Sigmoid colon (tissue), 7 donors: ENCODE results near the gene GNG13. TPM values are rescaled to one million over a fixed set of nuclear protein-coding genes. Genes with fewer than 3 reads are reported as not detected.

ENCODE experiments used
- DNase-seq: peaks from one replicate; pipeline ENCODE4 v3.0.0-alpha.2; 2019
- H3K27ac ChIP-seq, 4 donors: fragments of 200-600 bp; sonication (generic); one replicate each; pipeline ENCODE4 v1.5.1; 2016 to 2019; ENCODE audit warnings: mild to moderate bottlenecking in 1 of 4
- H3K27me3 ChIP-seq, 3 donors: fragments of 200-600 bp; sonication (generic); one replicate each; pipeline ENCODE4 v1.5.1; 2019; ENCODE audit warnings: mild to moderate bottlenecking in 1 of 3
- H3K36me3 ChIP-seq, 4 donors: fragments of 200-600 bp; sonication (generic); one replicate each; pipeline ENCODE4 v1.5.1; 2016 to 2019
- H3K4me1 ChIP-seq, 4 donors: fragments of 200-600 bp; sonication (generic); one replicate each; pipeline ENCODE4 v1.5.1; 2017 to 2019
- H3K4me3 ChIP-seq, 4 donors: fragments of 200-600 bp; sonication (generic); one replicate each; pipeline ENCODE4 v1.5.1; 2017 to 2019; ENCODE audit warnings: mild to moderate bottlenecking in 2 of 4, moderate library complexity in 1 of 4
- H3K9me3 ChIP-seq, 4 donors: fragments of 200-600 bp in 3 of 4; sonication (generic) in 3 of 4; one replicate each; pipeline versions ENCODE4 v1.5.1 to v1.6.1; 2013 to 2019
- CTCF ChIP-seq, 4 experiments: fragments of 450-650 bp in 3 of 4; fragments of 200-600 bp in 1 of 4; IDR thresholded peaks; one replicate each; pipeline ENCODE4 v1.5.1; 2016 to 2019; ENCODE audit warnings: antibody characterized with exemption in 4 of 4, mild to moderate bottlenecking in 3 of 4, moderate library complexity in 2 of 4
- EP300 ChIP-seq, 4 donors: sonication (generic); formaldehyde crosslinking; IDR thresholded peaks; one replicate each; pipeline ENCODE4 v1.6.1; 2017; ENCODE audit warnings: antibody characterized with exemption in 4 of 4
- POLR2A ChIP-seq, 2 donors: fragments of 450-650 bp; IDR thresholded peaks; one replicate each; pipeline ENCODE4 v1.6.1; 2016; ENCODE audit warnings: antibody characterized with exemption in 2 of 2, mild to moderate bottlenecking in 2 of 2, moderate library complexity in 2 of 2
- POLR2AphosphoS5 ChIP-seq, 4 donors: sonication (generic); formaldehyde crosslinking; IDR thresholded peaks; one replicate each; pipeline ENCODE4 v1.6.1; 2017; ENCODE audit warnings: antibody characterized with exemption in 4 of 4
- WGBS, 2 donors: extraction: QIAGEN DNeasy Blood & Tissue Kit; methylation state at CpG; one replicate each; pipeline ENCODE4 v1.1.7; 2013; 5-methylcytosine and 5-hydroxymethylcytosine counted together
- intact Hi-C: fragments of 100-400 bp; cut with DNase I; formaldehyde crosslinking; loops from one replicate; pipeline ENCODE4 v1.15.1; 2023
- polyA plus RNA-seq, 3 donors: library from polyadenylated mRNA; stranded (reverse); fragments of 200-250 nt; gene quantifications; one replicate each; pipeline ENCODE4 v1.2.3, GENCODE V29; 2013
- total RNA-seq, 4 donors: library from RNA; depleted of rRNA; stranded (reverse); fragments of >200 nt; gene quantifications; one replicate each; pipeline ENCODE4 v1.1.0, GENCODE V29; 2016
- donor health status: healthy with polysubstance abuse.
- donor health status: Bipolar disorder and iron deficiency.
- donor health status: healthy.

GNG13 gene
- total RNA-seq (not detected), polyA plus RNA-seq (1 to 10 TPM in 1 of 3 donors, under 1 TPM in 2; 0.47 to 1.2 (median 0.92) TPM)

GRCh38 chr16:799948-800833 is at the start of gene GNG13:
TSS of gene GNG13 (minus strand) at chr16:800734. CDS start at chr16:799077, 1,657 bp downstream.
- Histone ChIP-seq H3K36me3 (no peaks in the 10 kb centered on the region), H3K27me3 (peaks cover 19 to 83% (median 57%) of the 10 kb centered on the region in 3 donors), H3K27ac (no peak within 1 kb of the TSS), H3K4me3 (no peak within 1 kb of the TSS), H3K4me1 (no peaks in the 10 kb centered on the region), H3K9me3 (peaks cover 0 to 3% (median 0%) of the 10 kb centered on the region in 4 donors)
- WGBS, 2 donors = 5 to 7% methylated on average over 57 of the region's 57 CpGs
- intact Hi-C loops = no loop called here
- no peak for DNase-seq
- no peak for TF ChIP-seq POLR2AphosphoS5 (IDR thresholded peaks at IDR 0.05)
- no peak for TF ChIP-seq POLR2A (IDR thresholded peaks at IDR 0.05)
- TF ChIP-seq EP300 (IDR thresholded peaks at IDR 0.05) = no peak
- TF ChIP-seq CTCF (IDR thresholded peaks at IDR 0.05) = no peak

DNA sequence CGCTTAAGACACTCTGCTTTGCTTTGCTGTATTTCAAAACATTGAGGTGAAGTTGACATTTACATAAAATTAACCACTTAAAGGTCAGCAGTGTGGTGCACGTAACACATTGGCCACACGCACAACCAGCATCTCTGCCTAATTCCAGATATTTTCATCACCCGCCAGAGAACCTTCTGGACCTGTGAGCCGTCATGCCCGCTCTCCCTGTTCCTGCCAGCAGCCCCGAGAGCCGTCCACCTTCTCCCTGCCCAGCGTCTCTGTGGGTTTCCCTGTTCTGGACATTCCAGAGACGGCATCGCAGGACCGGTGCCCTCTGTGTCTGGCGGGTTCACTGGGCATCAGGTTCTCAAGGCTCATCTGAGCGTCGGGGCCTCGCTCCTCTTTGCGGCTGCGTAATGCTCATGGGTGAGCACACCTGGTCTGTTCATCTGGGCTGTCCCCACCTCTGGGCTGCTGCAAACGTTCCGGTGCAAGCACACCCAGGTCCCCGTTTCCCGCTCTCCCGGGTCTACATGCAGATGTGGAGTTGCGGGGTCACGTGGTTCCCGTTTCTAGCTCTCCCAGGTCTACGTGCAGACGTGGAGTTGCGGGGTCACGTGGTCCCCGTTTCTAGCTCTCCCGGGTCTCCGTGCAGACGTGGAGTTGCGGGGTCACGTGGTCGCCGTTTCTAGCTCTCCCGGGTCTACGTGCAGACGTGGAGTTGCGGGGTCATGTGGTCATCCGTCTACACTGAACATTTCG is 48.1 kb upstream of the GNG13 start:
- DNase-seq = no peak

DNA sequence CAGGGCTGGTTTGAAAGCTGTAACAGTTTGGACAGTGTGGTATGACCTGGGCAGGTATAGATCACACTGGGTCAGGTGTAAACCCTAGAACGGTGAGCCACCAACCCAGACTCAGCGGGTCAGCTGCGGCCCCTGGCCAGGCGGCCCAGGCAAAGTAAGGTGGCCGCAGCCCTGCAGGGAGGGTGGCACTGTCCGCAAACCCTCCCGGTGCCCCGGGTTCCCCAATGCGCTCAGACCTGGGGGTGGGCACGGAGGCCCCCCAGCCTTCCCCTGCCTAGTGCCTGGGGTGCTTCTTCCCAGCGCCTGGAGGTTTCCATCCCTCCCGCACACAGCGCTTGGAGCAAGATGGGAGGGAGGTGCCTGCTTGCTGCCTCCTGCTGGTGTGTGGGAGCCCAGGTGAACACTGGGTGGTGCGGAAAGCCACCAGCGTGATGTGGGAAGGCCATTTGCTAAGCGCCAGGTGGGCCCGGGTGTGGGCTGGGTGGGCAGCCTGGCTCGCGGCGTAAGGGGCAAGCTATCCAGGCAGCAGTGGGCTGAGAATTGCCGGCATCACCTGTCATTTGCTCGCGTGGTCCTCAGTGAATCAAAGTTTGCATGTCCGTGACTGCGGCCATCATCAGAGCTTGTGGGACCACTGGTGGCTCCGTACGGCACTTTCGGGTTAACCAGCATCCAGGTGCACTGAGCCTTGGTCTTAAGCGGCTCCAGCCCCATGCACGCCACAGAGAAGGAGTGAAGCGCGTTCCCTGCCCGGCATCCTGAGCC is 47.3 kb upstream of the GNG13 start:
- Histone ChIP-seq H3K4me3 (no peak overlapping the region), H3K27me3 (peaks cover 0 to 15% (median 0%) of the 10 kb centered on the region in 3 donors), H3K4me1 (no peaks in the 10 kb centered on the region), H3K9me3 (no peaks in the 10 kb centered on the region), H3K27ac (no peak overlapping the region), H3K36me3 (no peaks in the 10 kb centered on the region)
- intact Hi-C loops = no loop called here
- peak; percentile 46 for DNase-seq
- 95 to 97% methylated on average over 33 of the region's 33 CpGs for WGBS, 2 donors
- TF ChIP-seq POLR2AphosphoS5 (IDR thresholded peaks at IDR 0.05) (no peak), CTCF (IDR thresholded peaks at IDR 0.05) (no peak), POLR2A (IDR thresholded peaks at IDR 0.05) (no peak), EP300 (IDR thresholded peaks at IDR 0.05) (no peak)

More for the DNA sequence above, 48.1 kb upstream of the GNG13 start:
- H3K36me3 ChIP-seq = no peaks in the 10 kb centered on the region
- H3K27me3 ChIP-seq = peaks cover 0 to 7% (median 0%) of the 10 kb centered on the region in 3 donors
- H3K27ac ChIP-seq = no peak overlapping the region
- no peak overlapping the region for H3K4me3 ChIP-seq
- intact Hi-C loops = no loop called here
- H3K9me3 ChIP-seq = no peaks in the 10 kb centered on the region
- 95% methylated on average over 44 of the region's 44 CpGs for WGBS, 2 donors
- H3K4me1 ChIP-seq = no peaks in the 10 kb centered on the region
- TF ChIP-seq POLR2A (IDR thresholded peaks at IDR 0.05) (no peak), POLR2AphosphoS5 (IDR thresholded peaks at IDR 0.05) (no peak), EP300 (IDR thresholded peaks at IDR 0.05) (no peak), CTCF (IDR thresholded peaks at IDR 0.05) (no peak)

GRCh38 chr16:847151-847550 is 46.6 kb upstream of the GNG13 start:
- TF ChIP-seq POLR2AphosphoS5 (IDR thresholded peaks at IDR 0.05) (no peak), POLR2A (IDR thresholded peaks at IDR 0.05) (no peak), CTCF (IDR thresholded peaks at IDR 0.05) (no peak), EP300 (IDR thresholded peaks at IDR 0.05) (no peak)
- intact Hi-C loops = no loop called here
- Histone ChIP-seq H3K27ac (no peak overlapping the region), H3K9me3 (no peaks in the 10 kb centered on the region), H3K4me3 (no peak overlapping the region), H3K36me3 (no peaks in the 10 kb centered on the region), H3K27me3 (peaks cover 0 to 22% (median 0%) of the 10 kb centered on the region in 3 donors), H3K4me1 (no peaks in the 10 kb centered on the region)
- peak; percentile 34 for DNase-seq
- WGBS, 2 donors = 90% methylated on average over 10 of the region's 10 CpGs
